HEK293 (cell line): ENCODE data around the gene SINHCAF.

ENCODE experiments used
- CTCF ChIA-PET: fragments of 350-600 bp; formaldehyde crosslinking; extraction: SDS; loops from one replicate; lab custom pipeline; 2021; ENCODE audit warnings: antibody characterized with exemption; lab: Yijun Ruan, JAX
- POLR2A ChIA-PET: fragments of 300-600 bp; formaldehyde crosslinking; extraction: SDS; loops from one replicate; lab custom pipeline; 2020; ENCODE audit warnings: antibody characterized with exemption, inconsistent platforms; lab: Yijun Ruan, JAX
- H3K27ac ChIP-seq: fragments of 200-500 bp; sonication (Bioruptor generic); 2 replicates; pipeline ENCODE4 v1.5.1; 2014; ENCODE audit warnings: low read depth, low read length, control low read depth, inconsistent platforms; ENCODE audit errors: extremely low read depth
- H3K36me3 ChIP-seq, 2 experiments: fragments of 200-500 bp in 1 of 2; sonication (Bioruptor generic) in 1 of 2; 1 replicate in 1 of 2; 2 replicates in 1 of 2; pipeline ENCODE4 v1.5.1; 2014 to 2017; ENCODE audit warnings: inconsistent platforms in 2 of 2, low read length in 2 of 2; ENCODE audit not compliant: control insufficient read depth in 2 of 2, insufficient read depth in 1 of 2
- H3K4me1 ChIP-seq: fragments of 200-500 bp; sonication (Bioruptor generic); 2 replicates; pipeline ENCODE4 v1.5.1; 2014; ENCODE audit warnings: mild to moderate bottlenecking, low read length, inconsistent platforms; ENCODE audit not compliant: control insufficient read depth, insufficient read depth
- H3K4me3 ChIP-seq: 2 replicates; pipeline ENCODE4 v1.5.1; 2011; ENCODE audit warnings: low read depth, mild to moderate bottlenecking, control low read depth, low read length, moderate library complexity
- H3K9me3 ChIP-seq: fragments of 200-500 bp; sonication (Bioruptor generic); 2 replicates; pipeline ENCODE4 v1.5.1; 2014; ENCODE audit warnings: low read depth, low read length, inconsistent platforms; ENCODE audit not compliant: control insufficient read depth, insufficient read depth
- KLF10 ChIP-seq: fragments of 450-650 bp; IDR thresholded peaks from 2 replicates; pipeline ENCODE4 v1.5.1; 2018; ENCODE audit warnings: missing biosample characterization, mild to moderate bottlenecking, missing genetic modification characterization
- PRDM1 ChIP-seq: fragments of 450-650 bp; formaldehyde crosslinking; IDR thresholded peaks from 2 replicates; pipeline ENCODE4; 2016; ENCODE audit warnings: missing biosample characterization, missing genetic modification characterization
- ZFP69B ChIP-seq: fragments of 450-650 bp; formaldehyde crosslinking; IDR thresholded peaks from 2 replicates; pipeline ENCODE4 v1.5.1; 2016; ENCODE audit warnings: missing biosample characterization, missing genetic modification characterization
- ZNF121 ChIP-seq: fragments of 450-650 bp; formaldehyde crosslinking; IDR thresholded peaks from 2 replicates; pipeline ENCODE4 v1.5.1; 2016; ENCODE audit warnings: missing biosample characterization, missing genetic modification characterization
- ZNF132 ChIP-seq: fragments of 450-650 bp; formaldehyde crosslinking; IDR thresholded peaks from 2 replicates; pipeline ENCODE4 v1.5.1; 2017; ENCODE audit warnings: missing biosample characterization, missing genetic modification characterization, borderline replicate concordance
- ZNF148 ChIP-seq: fragments of 450-650 bp; formaldehyde crosslinking; IDR thresholded peaks from 2 replicates; pipeline ENCODE4 v1.5.0; 2017; ENCODE audit warnings: missing biosample characterization, missing genetic modification characterization, borderline replicate concordance
- ZNF19 ChIP-seq: fragments of 450-650 bp; formaldehyde crosslinking; IDR thresholded peaks from 2 replicates; pipeline ENCODE4; 2016; ENCODE audit warnings: missing biosample characterization, missing genetic modification characterization, low read depth
- ZNF221 ChIP-seq: fragments of 450-650 bp; formaldehyde crosslinking; IDR thresholded peaks from 2 replicates; pipeline ENCODE4 v1.5.1; 2017; ENCODE audit warnings: missing biosample characterization, missing genetic modification characterization, borderline replicate concordance
- ZNF324 ChIP-seq: fragments of 450-650 bp; formaldehyde crosslinking; IDR thresholded peaks from 2 replicates; pipeline ENCODE4 v1.5.1; 2016; ENCODE audit warnings: missing biosample characterization, missing genetic modification characterization
- ZNF37A ChIP-seq: fragments of 450-650 bp; IDR thresholded peaks from 2 replicates; pipeline ENCODE4 v1.5.1; 2018; ENCODE audit warnings: missing biosample characterization, missing genetic modification characterization
- ZNF398 ChIP-seq: fragments of 450-650 bp; formaldehyde crosslinking; IDR thresholded peaks from 2 replicates; pipeline ENCODE4 v1.5.1; 2017; ENCODE audit warnings: missing biosample characterization, missing genetic modification characterization
- ZNF404 ChIP-seq: fragments of 450-650 bp; formaldehyde crosslinking; IDR thresholded peaks from 2 replicates; pipeline ENCODE4 v1.5.1; 2017; ENCODE audit warnings: missing biosample characterization, missing genetic modification characterization
- ZNF561 ChIP-seq: fragments of 450-650 bp; IDR thresholded peaks from 2 replicates; pipeline ENCODE4 v1.5.1; 2018; ENCODE audit warnings: missing biosample characterization, missing genetic modification characterization, borderline replicate concordance
- ZNF692 ChIP-seq: fragments of 450-650 bp; formaldehyde crosslinking; IDR thresholded peaks from 2 replicates; pipeline ENCODE4 v1.5.1; 2016; ENCODE audit warnings: missing biosample characterization, missing genetic modification characterization
- ZNF76 ChIP-seq: fragments of 450-650 bp; formaldehyde crosslinking; IDR thresholded peaks from 2 replicates; pipeline ENCODE4; 2016; ENCODE audit warnings: low read depth, missing biosample characterization, missing genetic modification characterization, borderline replicate concordance
- ZSCAN23 ChIP-seq: fragments of 450-650 bp; formaldehyde crosslinking; IDR thresholded peaks from 2 replicates; pipeline ENCODE4 v1.5.1; 2016; ENCODE audit warnings: missing biosample characterization, missing genetic modification characterization
- ZSCAN4 ChIP-seq: fragments of 450-650 bp; formaldehyde crosslinking; IDR thresholded peaks from 2 replicates; pipeline ENCODE4 v1.5.1; 2017; ENCODE audit warnings: missing biosample characterization, missing genetic modification characterization

The SINHCAF gene

GRCh38 chr12:31306866-31307265 is 19.1 kb downstream of the SINHCAF start:
- Histone ChIP-seq H3K36me3 (peaks cover 0 to 30% of the 10 kb centered on the region in 2 experiments; a peak in 2 of 3 replicates), H3K4me3 (no peak overlapping the region), H3K4me1 (peaks cover under 1% of the 10 kb centered on the region; the same call in 1 of the 2 replicates), H3K9me3 (no peaks in the 10 kb centered on the region), H3K27ac (no peak overlapping the region)
- ChIA-PET POLR2A (no interaction called here), CTCF (interaction anchor here (0.6 kb wide), 2 partner anchors 9 to 104 kb away, joined by 3 to 4 read pairs; no protein-coding TSS in a partner anchor)
- TF ChIP-seq ZNF121 (no peak), ZNF404 (tag by site-specific recombination) (no peak)

GRCh38 chr12:31303466-31303865 is 22.5 kb downstream of the SINHCAF start:
- TF ChIP-seq ZSCAN23 (tag by site-specific recombination) (no peak), KLF10 (tag by site-specific recombination) (no peak), ZNF398 (no peak), ZNF19 (tag by site-specific recombination) (no peak), ZNF324 (tag by site-specific recombination) (no peak), ZNF692 (tag by site-specific recombination) (no peak), ZNF221 (tag by site-specific recombination) (no peak), ZNF37A (tag by site-specific recombination) (no peak)
- H3K4me1 ChIP-seq: peaks cover 5% of the 10 kb centered on the region; the same call in 1 of the 2 replicates
- POLR2A ChIA-PET: no interaction called here
- no peak overlapping the region for H3K27ac ChIP-seq
- CTCF ChIA-PET: no interaction called here
- H3K9me3 ChIP-seq: no peaks in the 10 kb centered on the region
- no peak overlapping the region for H3K4me3 ChIP-seq
- H3K36me3 ChIP-seq: peaks cover 0 to 45% of the 10 kb centered on the region in 2 experiments; a peak in 1 of 3 replicates

GRCh38 chr12:31301311-31301710 is 24.6 kb downstream of the SINHCAF start:
- Histone ChIP-seq H3K4me1 (peaks cover 5% of the 10 kb centered on the region; the same call in 1 of the 2 replicates), H3K36me3 (peaks cover 12 to 60% of the 10 kb centered on the region in 2 experiments; a peak in 2 of 3 replicates), H3K4me3 (no peak overlapping the region), H3K9me3 (no peaks in the 10 kb centered on the region), H3K27ac (no peak overlapping the region)
- CTCF ChIA-PET: interaction anchor here (0.5 to 0.7 kb wide), 2 partner anchors 102 to 1040 kb away, joined by 4 read pairs; no protein-coding TSS in a partner anchor
- TF ChIP-seq ZNF148 (tag by site-specific recombination): no peak
- TF ChIP-seq ZFP69B (tag by site-specific recombination): no peak
- TF ChIP-seq ZNF76 (tag by site-specific recombination): no peak
- no peak for TF ChIP-seq ZNF561
- no peak for TF ChIP-seq ZNF132 (tag by site-specific recombination)
- no peak for TF ChIP-seq PRDM1
- TF ChIP-seq ZSCAN4 (tag by site-specific recombination): no peak
- no peak for TF ChIP-seq ZNF121
- POLR2A ChIA-PET: interaction anchor here (1.2 kb wide), 1 partner anchor 25 kb away, joined by 4 read pairs; the partner anchor contains the start of gene SINHCAF
